Stimulated activated naive B cell treated with anti-CD40 and anti-IgM and Interleukin-4, amounts not matched to agents 10 μg/mL and 1 μg/mL and 100 μg/mL, for 72 hours (primary cell): Measurements from ENCODE around the gene ZCWPW1.
"Not testable (repeated sequence)": the region's sequence is repeated elsewhere in the genome, so short reads cannot be mapped to it uniquely, and the experiment has no call there.

ENCODE experiments used
- ATAC-seq, 2 donors: fragments of 150-1000 bp; cut with Tn5 transposase; replicated peaks; 2 replicates each; pipeline ENCODE4 v1.10.0; 2021; ENCODE audit warnings: moderate library complexity in 1 of 2
- DNase-seq: peaks from one replicate; pipeline ENCODE4 v3.0.0; 2021
- H3K27ac Mint-ChIP-seq: one replicate; pipeline ENCODE4 v1.8.0; 2022; ENCODE audit warnings: mild to moderate bottlenecking, mixed read lengths
- H3K27me3 Mint-ChIP-seq, 2 donors: one replicate each; pipeline ENCODE4 v1.8.0; 2022; ENCODE audit warnings: mixed read lengths in 2 of 2
- H3K36me3 Mint-ChIP-seq, 2 donors: one replicate each; pipeline ENCODE4 v1.8.0; 2022; ENCODE audit warnings: mixed read lengths in 2 of 2, mild to moderate bottlenecking in 1 of 2
- H3K4me1 Mint-ChIP-seq, 2 donors: one replicate each; pipeline ENCODE4 v1.8.0; 2022; ENCODE audit warnings: mixed read lengths in 2 of 2, mild to moderate bottlenecking in 1 of 2
- H3K4me3 Mint-ChIP-seq, 2 donors: one replicate each; pipeline ENCODE4 v1.8.0; 2022; ENCODE audit warnings: mild to moderate bottlenecking in 2 of 2, mixed read lengths in 2 of 2, moderate library complexity in 1 of 2
- H3K9me3 Mint-ChIP-seq, 2 donors: one replicate each; pipeline ENCODE4 v1.8.0; 2022; ENCODE audit warnings: mixed read lengths in 2 of 2, mild to moderate bottlenecking in 1 of 2

ZCWPW1 gene

DNA sequence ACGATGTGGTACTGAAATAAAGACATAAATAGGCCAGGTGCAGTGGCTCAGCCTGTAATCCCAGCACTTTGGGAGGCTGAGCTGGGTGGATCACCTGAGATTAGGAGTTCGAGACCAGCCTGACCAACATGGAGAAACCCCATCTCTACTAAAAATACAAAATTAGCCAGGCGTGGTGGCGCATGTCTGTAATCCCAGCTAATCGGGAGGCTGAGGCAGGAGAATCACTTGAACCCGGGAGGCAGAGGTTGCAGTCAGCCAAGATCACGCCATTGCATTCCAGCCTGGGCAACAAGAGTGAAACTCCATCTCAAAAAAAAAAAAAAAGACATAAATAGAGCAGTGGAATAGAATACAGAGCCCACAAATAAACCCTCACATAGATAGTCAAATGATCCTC is 64.7 kb downstream of the ZCWPW1 start:
- ATAC-seq, H3K9me3 Mint-ChIP-seq, H3K27ac Mint-ChIP-seq, H3K27me3 Mint-ChIP-seq, H3K4me3 Mint-ChIP-seq, DNase-seq: not testable (repeated sequence)
- H3K36me3 Mint-ChIP-seq: peaks cover 49 to 72% of the 10 kb centered on the region in 2 donors
- peaks cover 37 to 52% of the 10 kb centered on the region in 2 donors for H3K4me1 Mint-ChIP-seq

DNA sequence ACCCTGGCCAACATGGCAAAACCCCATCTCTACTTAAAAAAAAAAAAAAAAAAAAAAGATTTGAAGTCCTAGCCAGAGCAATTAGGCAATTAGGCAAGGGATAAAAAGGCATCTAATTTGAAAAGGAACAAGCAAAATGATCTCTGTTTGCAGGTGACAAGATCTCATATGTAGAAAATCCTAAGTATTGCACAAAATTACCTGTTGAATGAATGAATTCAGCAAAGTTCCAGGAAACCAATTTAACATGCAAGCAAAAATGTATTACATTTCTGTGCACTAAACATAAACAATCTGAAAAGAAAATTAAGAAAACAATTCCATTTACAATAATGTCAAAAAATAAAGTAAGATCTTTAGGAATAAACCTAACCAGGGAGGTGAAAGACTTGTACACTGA is 65.4 kb downstream of the ZCWPW1 start:
- Mint-ChIP-seq H3K4me3 (no peak overlapping the region), H3K9me3 (no peaks in the 10 kb centered on the region), H3K4me1 (peaks cover 38 to 52% of the 10 kb centered on the region in 2 donors), H3K27ac (no peak overlapping the region), H3K36me3 (peaks cover 54 to 77% of the 10 kb centered on the region in 2 donors), H3K27me3 (no peaks in the 10 kb centered on the region)
- ATAC-seq: no peak
- no peak for DNase-seq

DNA sequence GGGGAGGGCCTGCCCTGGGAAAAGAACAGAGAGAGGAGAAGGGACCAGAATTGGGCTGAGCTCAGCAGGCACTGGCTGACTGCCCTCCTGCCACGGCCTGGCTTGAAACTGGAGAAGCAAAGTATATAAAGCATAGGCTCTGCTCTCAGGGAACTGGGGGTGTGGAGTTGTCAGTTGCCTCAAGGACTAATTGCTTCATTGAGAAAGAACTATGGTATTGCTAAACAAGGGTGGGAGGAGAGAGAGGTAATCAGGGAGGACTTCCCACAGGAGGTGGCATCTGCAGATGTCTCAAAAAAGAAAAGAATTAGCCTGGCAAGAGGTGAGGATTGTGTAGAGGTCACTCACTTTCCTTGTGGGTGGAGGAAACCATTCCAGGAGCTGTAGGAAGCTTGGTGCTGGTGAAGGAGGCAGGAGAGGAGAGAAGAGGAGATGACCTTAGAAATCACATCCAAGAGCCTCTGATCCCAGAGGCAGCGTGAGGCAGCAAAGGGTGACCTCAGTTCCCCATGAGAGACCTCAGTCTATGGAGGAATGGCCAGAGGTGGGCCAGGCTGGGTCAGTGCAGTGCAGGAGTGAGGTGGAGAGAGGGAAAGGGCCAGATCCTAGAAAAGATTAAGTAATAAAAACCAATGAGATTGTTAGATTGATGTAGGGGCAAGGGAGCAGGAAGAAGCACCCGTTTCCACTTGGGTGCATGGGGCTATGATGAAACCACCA is 68.2 kb downstream of the ZCWPW1 start:
- Mint-ChIP-seq H3K27ac (peak overlapping the region; percentile 75), H3K36me3 (peaks cover 55 to 72% of the 10 kb centered on the region in 2 donors), H3K27me3 (no peaks in the 10 kb centered on the region), H3K4me3 (no peak overlapping the region), H3K4me1 (peaks cover 25 to 40% of the 10 kb centered on the region in 2 donors), H3K9me3 (no peaks in the 10 kb centered on the region)
- ATAC-seq (no peak), DNase-seq (no peak)

DNA sequence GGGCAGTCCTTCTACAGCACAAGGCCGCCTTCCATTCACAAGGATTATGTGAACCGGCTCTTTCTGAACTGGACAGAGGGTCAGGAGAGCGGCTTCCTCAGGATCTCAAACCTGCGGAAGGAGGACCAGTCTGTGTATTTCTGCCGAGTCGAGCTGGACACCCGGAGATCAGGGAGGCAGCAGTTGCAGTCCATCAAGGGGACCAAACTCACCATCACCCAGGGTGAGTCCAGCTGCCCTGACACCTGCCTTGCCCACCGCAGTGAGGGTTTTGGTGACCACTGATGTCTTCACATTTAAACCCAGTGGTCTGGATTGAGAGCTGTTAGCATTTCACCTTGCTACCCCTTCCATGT is 69.7 kb downstream of the ZCWPW1 start:
- peaks cover 22 to 28% of the 10 kb centered on the region in 2 donors for H3K4me1 Mint-ChIP-seq
- H3K36me3 Mint-ChIP-seq: peaks cover 52 to 67% of the 10 kb centered on the region in 2 donors
- H3K4me3 Mint-ChIP-seq: no peak overlapping the region
- H3K27ac Mint-ChIP-seq: peak overlapping the region; percentile 73
- H3K9me3 Mint-ChIP-seq: no peaks in the 10 kb centered on the region
- ATAC-seq: no peak
- DNase-seq: no peak
- H3K27me3 Mint-ChIP-seq: no peaks in the 10 kb centered on the region

DNA sequence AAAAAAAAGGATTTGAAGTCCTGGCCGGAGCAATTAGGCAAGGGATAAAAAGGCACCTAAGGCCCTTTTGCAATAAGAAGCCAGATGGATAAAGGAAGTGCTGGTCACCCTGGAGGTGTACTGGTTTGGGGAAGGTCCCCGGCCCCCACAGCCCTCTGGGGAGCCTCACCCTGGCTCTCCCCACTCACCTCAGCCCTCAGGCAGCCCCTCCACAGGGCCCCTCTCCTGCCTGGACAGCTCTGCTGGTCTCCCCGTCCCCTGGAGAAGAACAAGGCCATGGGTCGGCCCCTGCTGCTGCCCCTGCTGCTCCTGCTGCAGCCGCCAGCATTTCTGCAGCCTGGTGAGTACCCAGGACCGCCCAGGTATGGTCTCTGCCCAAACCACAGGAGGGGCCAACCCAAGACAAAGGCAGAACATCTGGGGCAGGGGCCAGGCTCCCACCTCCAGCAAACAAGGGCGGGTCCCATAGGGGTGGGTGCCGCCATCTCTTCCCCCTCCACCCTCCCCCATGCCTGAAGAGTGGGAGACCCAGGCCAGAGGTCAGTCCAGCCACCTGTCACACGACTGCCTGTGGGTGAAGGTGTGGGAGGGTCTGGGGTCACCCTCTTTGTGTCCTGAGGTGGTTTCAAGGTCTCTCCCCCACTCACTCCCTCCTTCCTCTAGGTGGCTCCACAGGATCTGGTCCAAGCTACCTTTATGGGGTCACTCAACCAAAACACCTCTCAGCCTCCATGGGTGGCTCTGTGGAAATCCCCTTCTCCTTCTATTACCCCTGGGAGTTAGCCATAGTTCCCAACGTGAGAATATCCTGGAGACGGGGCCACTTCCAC is 70.3 kb downstream of the ZCWPW1 start, which contains the start of gene PILRB:
Gene PILRB (plus strand): TSS at position 91 of the 830 bp plus-strand sequence. CDS start 186 bp downstream, at position 277.
- H3K27ac Mint-ChIP-seq: peak within 1 kb of the TSS; percentile 73
- DNase-seq (no peak), ATAC-seq (peak; percentile 81 to 83)
- H3K27me3 Mint-ChIP-seq: no peaks in the 10 kb centered on the region
- peak within 1 kb of the TSS in 1 of 2 donors; percentile 59 for H3K4me3 Mint-ChIP-seq
- H3K36me3 Mint-ChIP-seq: peaks cover 52 to 67% of the 10 kb centered on the region in 2 donors
- peaks cover 27 to 30% of the 10 kb centered on the region in 2 donors for H3K4me1 Mint-ChIP-seq
- H3K9me3 Mint-ChIP-seq: no peaks in the 10 kb centered on the region

DNA sequence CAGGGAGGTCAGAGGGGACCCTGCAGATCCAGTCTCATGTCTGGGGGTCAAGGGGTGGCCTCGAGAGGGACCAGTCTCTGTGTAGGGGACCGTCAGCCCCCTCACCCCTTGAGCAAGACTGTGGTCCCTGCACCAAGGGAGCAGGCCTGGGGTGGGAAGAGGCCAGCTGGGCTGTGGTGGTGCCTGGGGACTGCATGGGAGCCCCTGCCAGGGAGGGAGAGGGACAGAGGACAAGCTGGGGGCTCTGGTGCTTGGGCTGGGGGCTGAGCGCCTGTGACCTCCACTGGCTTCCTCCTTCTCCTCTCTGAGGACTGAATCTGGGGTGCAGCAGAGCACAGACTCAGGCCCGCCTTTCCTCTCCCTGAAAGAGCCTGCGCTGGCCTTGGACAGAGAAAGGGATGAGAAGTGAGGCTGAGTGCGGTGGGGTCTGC is 71.4 kb downstream of the ZCWPW1 start:
- H3K9me3 Mint-ChIP-seq: no peaks in the 10 kb centered on the region
- peaks cover 56 to 65% of the 10 kb centered on the region in 2 donors for H3K36me3 Mint-ChIP-seq
- H3K4me1 Mint-ChIP-seq: peaks cover 31 to 37% of the 10 kb centered on the region in 2 donors
- DNase-seq (no peak), ATAC-seq (no peak)
- peak overlapping the region in 1 of 2 donors; percentile 59 for H3K4me3 Mint-ChIP-seq
- no peaks in the 10 kb centered on the region for H3K27me3 Mint-ChIP-seq
- peak overlapping the region; percentile 56 for H3K27ac Mint-ChIP-seq

DNA sequence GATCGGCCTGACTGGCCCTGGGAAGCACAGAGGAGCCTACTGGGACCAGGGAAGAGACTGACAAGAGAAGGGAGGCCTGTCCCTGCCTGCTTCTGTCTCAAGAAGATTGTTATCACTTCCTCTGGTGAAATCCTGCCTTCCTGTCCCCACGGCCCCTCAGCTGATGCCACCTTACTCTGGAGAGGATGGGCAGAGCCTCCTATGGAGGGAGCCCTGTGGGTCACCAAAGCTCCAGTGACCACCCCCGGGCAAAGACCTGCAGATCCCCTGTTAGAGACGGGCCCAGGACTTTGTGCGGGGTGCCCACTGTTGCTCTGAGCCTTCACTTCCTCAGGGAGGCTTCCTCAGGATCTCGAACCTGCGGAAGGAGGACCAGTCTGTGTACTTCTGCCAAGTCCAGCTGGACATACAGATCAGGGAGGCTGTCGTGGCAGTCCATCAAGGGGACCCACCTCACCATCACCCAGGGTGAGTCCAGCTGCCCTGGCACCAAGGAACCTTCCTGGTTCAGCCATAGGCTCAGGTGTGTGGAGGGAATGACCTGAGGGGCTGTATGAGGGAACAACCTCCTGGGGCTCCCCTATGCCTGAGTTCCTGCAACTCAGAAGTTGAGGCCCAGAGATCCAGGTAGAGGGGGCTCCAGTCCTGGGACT is 72.0 kb downstream of the ZCWPW1 start:
- Mint-ChIP-seq H3K27ac (peak overlapping the region; percentile 73), H3K36me3 (peaks cover 55 to 62% of the 10 kb centered on the region in 2 donors), H3K27me3 (no peaks in the 10 kb centered on the region), H3K4me1 (peaks cover 32 to 39% of the 10 kb centered on the region in 2 donors), H3K4me3 (no peak overlapping the region), H3K9me3 (no peaks in the 10 kb centered on the region)
- ATAC-seq: no peak
- no peak for DNase-seq

DNA sequence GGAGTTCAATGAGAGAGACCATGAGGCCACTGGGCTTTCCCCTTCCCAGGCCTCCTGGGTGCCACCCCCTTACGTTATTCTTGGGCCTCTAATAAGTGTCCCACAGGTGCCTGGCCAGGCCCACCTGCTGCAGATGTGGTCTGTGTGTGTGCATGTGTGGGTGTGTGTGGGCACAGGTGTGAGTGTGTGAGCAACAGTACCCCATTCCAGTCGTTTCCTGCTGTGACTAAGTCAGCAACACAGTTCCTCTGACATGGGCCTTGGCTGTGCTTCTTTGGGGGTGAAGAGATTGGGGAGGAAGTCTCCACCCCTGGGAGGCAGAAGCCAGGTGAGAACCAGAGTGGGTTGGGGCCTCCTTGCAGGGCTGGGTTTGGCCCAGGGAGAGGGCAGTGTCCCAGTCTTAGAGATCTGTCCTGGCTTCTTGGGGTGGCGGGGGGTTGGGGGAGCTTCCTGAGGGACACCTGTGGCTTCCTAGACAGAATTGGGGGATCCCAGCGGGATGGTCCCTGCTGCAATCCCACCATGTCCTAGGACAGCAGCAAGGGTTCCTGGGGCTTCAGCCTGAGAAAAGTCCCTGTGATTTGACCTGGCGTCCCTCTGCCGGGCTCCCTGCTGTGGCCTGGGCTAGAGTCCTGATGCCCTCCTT is 74.7 kb downstream of the ZCWPW1 start:
- peaks cover 59 to 63% of the 10 kb centered on the region in 2 donors for H3K36me3 Mint-ChIP-seq

DNA sequence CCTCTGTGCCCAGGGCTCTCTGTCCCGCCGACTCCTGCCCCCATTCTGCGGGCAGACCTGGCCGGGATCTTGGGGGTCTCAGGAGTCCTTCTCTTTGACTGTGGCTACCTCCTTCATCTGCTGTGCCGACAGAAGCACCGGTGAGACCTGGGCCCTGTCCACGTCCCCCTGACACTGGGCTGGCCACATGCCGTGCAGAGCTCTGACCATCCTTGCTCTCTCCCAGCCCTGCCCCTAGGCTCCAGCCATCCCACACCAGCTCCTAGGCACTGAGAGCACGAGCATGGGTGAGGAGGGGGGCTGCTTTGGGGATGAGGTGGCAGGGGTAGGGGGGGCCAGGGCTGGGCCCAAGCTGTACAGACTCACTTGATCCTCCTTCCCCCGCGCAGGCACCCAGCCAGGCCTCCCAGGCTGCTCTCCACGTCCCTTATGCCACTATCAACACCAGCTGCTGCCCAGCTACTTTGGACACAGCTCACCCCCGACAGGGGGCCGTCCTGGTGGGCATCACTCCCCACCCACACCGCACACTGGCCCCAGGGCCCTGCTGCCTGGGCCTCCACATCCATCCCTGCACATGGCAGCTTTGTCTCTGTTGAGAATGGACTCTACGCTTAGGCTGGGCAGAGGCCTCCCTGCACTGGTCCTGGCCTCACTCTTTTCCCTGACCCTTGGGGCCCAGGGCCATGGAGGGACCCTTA is 75.4 kb downstream of the ZCWPW1 start:
- H3K4me3 Mint-ChIP-seq: no peak overlapping the region
- no peaks in the 10 kb centered on the region for H3K9me3 Mint-ChIP-seq
- DNase-seq (no peak), ATAC-seq (peak in 1 of 2 donors; percentile 13)
- H3K4me1 Mint-ChIP-seq: peaks cover 24 to 36% of the 10 kb centered on the region in 2 donors
- H3K27me3 Mint-ChIP-seq: no peaks in the 10 kb centered on the region
- peaks cover 57 to 60% of the 10 kb centered on the region in 2 donors for H3K36me3 Mint-ChIP-seq
- H3K27ac Mint-ChIP-seq: peak overlapping the region; percentile 62

More for the DNA sequence above, 74.7 kb downstream of the ZCWPW1 start:
- H3K4me1 Mint-ChIP-seq: peaks cover 30 to 43% of the 10 kb centered on the region in 2 donors
- peak; percentile 33 to 41 for ATAC-seq
- no peaks in the 10 kb centered on the region for H3K9me3 Mint-ChIP-seq
- no peak overlapping the region for H3K4me3 Mint-ChIP-seq
- peak overlapping the region; percentile 62 for H3K27ac Mint-ChIP-seq
- no peak for DNase-seq
- no peaks in the 10 kb centered on the region for H3K27me3 Mint-ChIP-seq

DNA sequence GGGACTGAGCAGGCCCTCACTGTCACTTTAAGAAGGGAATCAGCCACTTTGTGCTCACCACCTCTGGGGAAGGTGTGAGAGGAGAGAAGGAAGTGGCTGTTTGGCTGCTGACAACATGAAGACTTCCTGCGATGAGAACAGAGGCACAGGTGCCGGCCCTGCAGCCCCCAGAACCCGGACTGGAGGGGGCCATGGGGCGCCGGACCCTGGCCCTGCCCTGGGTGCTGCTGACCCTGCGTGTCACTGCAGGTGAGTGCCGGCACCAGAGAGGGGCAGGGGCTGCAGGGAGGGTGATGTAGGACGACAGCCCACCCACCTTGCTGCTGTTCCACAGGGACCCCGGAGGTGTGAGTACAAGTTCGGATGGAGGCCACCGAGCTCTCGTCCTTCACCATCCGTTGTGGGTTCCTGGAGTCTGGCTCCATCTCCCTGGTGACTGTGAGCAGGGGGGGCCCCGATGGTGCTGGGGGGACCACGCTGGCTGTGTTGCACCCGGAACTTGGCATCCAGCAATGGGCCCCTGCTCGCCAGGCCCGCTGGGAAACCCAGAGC is 76.2 kb downstream of the ZCWPW1 start:
- not testable (repeated sequence) for H3K4me3 Mint-ChIP-seq, H3K9me3 Mint-ChIP-seq, H3K27me3 Mint-ChIP-seq, DNase-seq
- H3K36me3 Mint-ChIP-seq: peaks cover 58 to 62% of the 10 kb centered on the region in 2 donors
- peak overlapping the region; percentile 37 for H3K27ac Mint-ChIP-seq
- ATAC-seq: peak in 1 of 2 donors; percentile 43
- H3K4me1 Mint-ChIP-seq: peaks cover 21 to 28% of the 10 kb centered on the region in 2 donors

DNA sequence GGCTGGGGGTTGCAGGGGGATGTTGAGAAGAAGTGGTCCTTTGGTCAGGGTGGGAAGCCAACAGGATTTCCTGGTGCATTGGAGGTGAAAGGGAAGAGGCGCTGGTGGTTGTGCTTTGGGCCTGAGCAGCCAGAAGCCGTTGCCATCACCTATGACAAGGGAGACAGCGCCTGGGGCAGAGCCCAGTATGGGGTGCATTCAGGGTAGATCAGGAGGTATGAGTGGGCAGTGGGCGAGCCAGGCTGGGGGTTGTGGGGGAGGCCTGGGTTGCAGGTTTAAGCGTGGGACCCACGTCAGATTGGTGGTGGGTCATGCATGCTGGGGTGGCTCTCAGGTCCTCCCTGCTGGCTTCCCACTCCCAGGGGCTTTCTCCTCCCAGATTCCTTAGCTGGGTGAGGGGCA is 76.8 kb downstream of the ZCWPW1 start:
- H3K9me3 Mint-ChIP-seq: no peaks in the 10 kb centered on the region
- H3K36me3 Mint-ChIP-seq: peaks cover 61 to 62% of the 10 kb centered on the region in 2 donors
- ATAC-seq: no peak
- no peaks in the 10 kb centered on the region for H3K27me3 Mint-ChIP-seq
- no peak for DNase-seq
- peak overlapping the region; percentile 88 for H3K27ac Mint-ChIP-seq
- H3K4me3 Mint-ChIP-seq: no peak overlapping the region
- H3K4me1 Mint-ChIP-seq: peaks cover 18 to 22% of the 10 kb centered on the region in 2 donors
